Right hindlimb (tissue), 1 donor: ENCODE data around the gene PRPF39.
"Not testable (repeated sequence)": the region's sequence is repeated elsewhere in the genome, so short reads cannot be mapped to it uniquely, and the experiment has no call there.

ENCODE experiments used
- DNase-seq: peaks from one replicate; pipeline ENCODE4 v3.0.0-alpha.2; 2018

PRPF39 gene

DNA sequence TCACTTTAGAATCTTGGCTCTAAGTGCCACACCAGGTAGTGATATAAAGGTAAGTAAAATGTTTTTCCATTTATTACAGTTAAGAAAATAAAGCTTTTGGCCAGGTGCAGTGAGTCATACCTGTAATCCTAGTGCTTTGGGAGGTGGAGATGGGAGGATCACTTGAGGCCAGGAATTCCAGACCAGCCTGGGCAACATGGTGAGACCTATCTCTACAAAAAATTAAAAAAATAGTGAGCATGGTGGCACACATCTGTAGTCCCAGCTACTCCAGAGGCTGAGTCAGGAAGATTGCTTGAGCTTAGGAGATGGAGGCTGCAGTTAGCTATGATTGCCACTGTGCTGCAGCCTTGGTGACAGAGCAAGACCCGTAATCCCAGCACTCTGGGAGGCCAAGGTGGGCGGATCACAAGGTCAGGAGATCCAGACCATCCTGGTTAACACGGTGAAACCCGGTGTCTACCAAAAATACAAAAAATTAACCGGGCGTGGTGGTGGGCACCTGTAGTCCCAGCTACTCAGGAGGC is 56.8 kb downstream of the PRPF39 start:
- no peak for DNase-seq

DNA sequence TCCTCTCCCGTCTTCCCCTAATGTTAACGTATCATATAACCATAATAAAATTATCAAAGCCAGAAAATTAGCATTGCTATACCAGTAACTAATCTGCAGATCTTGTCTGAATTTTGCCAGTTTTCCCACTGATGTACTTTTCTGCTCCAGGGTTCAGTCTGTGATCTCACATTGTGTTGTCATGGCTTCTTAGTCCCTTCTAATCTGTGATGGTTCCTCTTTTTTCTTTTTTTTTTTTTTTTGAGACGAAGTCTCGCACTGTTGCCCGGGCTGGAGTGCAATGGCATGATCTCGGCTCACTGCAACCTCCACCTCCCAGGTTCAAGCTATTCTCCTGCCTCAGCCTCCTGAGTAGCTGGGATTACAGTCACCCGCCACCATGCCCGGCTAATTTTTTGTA is 58.2 kb downstream of the PRPF39 start:
- not testable (repeated sequence) for DNase-seq

DNA sequence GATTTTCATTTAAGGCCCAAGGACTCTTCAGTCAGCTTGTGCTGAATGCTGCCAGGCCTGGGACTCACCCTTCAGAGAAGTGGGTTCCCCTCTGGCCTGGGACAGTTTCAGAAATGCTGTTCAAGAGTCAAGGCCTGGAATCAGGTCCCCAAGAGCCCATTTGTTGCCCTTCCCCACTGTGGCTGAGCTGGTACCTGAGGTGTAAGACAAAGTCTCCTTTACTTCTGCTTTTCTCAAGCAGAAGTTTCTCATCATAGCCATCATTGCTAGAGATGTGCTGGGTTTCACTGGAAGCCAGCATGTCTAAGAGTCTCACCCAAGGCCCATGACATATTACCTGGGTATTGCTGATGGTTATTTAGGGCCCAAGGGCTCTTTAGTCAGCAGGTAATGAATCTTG is 60.7 kb downstream of the PRPF39 start:
- no peak for DNase-seq

DNA sequence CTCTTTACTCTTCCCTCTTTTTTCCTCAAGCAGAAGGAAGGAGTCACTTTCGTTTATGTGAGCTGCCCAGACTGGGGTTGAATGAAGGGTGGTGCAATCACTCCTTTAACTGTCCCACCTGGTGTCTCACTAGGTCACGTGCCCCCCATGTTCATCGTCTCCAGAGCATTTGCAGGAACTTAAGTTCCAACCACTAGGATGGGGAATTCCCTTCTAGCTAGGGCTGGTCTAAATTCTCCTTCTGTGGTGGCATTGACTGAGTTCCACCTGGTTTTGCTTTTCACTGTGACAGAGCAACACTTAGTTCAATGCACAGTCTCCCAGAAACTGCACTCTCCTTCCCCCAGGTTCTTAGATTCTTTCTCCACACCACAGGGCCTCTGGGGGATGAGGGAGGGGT is 61.3 kb downstream of the PRPF39 start:
- no peak for DNase-seq

DNA sequence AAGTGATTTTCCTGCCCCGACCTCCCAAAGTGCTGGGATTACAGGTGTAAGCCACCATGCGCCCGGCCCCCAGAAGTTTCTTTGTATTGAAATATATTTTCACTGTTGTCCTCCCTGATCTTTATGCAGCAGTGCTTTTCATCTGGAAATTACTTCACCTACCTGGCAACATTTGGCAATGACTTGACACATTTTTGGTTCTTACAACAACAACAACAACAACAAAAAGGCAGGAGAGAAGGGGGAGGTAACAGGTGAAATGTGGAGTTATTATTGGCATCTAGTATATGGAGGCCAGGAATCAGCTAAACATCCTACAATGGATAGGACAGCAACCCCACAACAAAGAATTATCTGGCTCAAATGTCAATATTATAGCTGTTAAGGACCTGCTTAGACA is 65.7 kb downstream of the PRPF39 start:
- no peak for DNase-seq

DNA sequence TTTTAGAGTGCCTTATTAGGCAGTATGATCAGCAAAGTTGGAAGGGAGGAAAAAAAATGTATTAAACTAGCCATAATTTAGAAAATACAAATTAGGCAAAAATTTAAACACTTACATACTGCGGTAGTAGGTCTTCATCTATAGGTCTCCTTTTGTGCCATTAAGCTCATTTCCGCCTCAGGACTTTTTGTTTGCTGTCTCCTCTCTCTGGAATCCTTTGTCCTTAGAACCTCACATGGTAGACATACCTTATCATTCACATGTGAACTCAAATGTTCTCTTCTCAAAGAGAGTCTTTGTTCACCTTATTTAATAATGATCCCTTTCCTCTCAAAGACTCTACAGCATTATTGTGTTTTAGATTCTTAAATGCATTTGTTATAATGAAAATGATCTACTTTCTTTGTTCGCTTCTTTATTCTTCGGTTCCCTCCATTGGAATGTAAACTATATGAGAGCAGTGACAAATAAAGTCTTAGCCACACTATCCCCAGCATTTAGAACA is 66.5 kb downstream of the PRPF39 start:
- no peak for DNase-seq

DNA sequence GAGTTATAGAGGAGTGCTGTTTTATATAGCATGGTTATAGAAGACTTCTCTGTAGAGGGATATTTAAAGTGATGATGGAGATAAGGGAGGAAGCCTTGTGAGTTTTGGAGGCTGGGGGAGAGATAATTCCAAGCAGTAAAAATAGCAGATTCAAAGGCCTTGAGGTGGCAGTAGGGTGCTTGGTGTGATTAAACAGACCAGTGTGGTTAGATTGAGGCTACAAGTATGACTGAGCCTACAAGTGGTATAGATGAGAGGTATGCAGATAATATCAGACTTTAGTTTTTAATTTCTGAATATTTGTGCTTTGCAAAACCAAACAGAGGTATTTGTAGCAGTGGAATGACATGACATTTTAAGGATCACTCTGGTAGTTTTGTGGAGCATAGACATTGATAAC is 72.2 kb downstream of the PRPF39 start:
- DNase-seq, result no peak
